HG03159 (cell line): ENCODE measurements around the gene TCF12.

Experiments used
- ATAC-seq: cut with Tn5 transposase; IDR thresholded peaks from one replicate; pipeline ENCODE4 v1.9.1; 2021; ENCODE audit warnings: mild to moderate bottlenecking, moderate library complexity; ENCODE audit not compliant: unreplicated experiment

Gene TCF12

DNA sequence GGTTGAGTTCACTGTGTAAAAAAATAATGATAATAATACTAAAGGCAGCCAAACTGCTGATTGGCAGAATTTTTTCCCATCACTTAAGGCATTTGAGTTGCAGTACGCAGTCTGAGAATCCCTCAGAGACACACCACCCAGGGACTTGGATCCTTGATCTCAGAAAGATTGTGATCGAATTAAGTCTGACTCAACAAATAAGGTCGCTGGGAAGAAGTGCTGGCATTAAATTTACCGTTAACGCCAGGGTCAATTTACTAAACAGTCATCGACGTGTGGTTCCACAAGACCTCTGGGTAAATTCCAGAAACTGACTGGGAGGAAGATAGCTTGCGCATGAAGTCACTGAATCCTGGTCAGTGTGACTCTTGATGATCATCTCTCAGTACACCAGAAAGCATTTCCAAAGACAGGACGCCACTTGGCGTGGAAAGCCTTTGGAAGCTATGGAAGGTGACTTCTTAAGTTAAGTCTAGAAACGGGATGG, 409.6 kb downstream of the TCF12 start:
- no peak for ATAC-seq

DNA sequence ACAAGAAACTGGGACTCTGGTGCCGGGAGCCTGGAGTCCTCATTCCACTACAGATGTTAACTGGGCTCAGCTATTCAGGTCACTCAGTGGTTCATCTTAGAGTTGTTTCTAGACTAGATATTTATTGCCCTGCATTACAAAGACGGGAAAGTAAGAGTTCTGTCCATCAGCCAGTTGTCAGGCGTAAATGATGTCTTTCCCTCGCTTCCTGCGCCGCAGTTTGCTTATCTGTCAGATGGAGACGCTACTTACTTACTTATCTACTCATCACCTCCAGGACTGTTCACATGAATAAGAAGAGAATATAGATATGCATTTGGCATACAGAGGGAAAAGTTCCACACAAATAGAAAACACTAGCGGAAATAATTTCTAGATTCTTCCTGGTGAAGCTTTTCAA, 410.0 kb downstream of the TCF12 start:
- ATAC-seq, result no peak

DNA sequence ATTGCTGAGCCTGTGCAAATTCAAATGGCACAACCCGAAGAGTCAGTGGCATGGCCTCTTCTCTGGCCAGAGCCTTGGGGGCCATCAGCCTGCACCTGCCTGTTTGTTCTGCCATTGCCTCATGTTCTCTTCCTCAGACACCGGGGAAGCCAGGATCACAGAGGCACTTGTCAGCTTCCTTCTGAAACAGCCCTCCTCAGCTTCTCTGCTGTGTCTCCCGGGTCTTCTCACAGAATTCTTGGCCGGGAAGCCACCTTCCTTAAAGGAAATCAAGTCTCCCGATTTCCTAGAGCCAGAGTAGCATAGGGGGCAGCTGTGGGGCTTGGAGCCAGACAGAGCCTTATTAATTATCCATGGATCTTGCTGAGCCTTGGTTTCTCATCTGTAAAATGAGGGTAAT, 410.5 kb downstream of the TCF12 start:
- no peak for ATAC-seq

DNA sequence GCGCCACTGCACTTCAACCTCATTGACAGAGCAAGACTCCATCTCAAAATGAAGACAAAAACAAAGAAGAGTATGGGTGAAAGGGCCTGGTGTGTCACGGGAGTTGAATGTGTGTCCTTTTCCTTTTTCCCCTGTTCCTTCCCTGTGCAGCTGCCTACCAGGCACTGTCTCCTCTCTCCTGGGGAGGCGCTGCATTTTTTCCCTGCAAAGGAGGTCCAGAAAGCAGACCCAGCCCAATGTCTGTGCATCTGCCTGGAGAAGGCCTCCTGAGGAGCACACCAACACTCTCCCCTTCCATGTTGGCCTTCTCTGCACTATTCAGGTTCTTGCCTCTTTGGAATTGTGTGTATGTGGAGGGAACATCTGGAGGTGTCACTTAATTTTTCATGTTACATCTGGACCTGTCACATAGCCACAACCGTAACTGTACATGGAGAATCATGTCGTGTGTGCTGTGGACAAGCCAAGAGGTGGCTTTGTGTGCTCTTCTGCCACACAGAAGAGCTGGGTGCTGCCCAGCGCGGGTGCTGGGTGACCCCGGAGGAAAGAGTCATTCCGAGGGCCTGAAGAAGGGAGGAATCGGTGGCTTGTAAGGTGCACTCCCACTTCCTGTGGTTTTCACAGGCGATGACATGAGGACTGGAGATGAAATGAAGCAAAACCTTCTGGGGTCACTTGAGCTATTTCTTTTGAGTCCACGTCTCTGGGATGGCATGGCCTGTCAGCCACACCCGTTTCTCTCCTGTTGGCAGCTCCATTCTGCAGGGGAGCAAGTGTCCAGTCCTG, 411.3 kb downstream of the TCF12 start:
- ATAC-seq, result no peak

DNA sequence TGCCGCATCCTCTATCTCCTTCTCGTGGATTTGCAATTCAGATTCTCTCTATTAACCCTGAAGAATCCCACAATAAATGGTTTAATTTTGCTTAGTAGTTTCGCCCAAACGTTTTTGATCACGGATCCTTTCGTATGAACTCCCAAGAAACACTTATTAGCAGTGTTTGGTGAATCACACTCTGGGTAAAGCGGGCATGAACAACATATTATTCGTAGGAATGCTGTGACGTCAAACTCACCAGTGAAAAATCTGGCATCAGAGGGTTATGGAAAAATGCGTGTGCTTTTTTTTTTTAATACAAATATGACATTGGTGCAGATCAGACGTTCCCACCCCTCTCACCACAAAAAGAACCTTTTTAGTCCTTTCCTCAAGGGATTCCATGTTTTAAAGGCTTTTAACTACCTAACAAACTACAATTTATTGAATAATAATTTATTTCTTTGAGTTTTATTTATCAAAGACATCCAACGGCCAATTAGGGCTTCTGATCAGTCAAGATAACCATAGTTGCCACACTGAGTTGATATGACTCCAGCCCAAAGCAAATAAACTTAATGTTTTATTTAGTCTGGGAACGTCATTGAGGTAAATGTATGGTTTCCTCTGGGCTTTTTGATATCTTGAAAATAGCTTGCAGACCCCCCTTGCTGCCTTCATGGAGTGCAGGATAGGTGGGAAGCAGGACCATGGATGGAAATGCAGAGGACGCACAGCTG, 412.3 kb downstream of the TCF12 start:
- no peak for ATAC-seq

DNA sequence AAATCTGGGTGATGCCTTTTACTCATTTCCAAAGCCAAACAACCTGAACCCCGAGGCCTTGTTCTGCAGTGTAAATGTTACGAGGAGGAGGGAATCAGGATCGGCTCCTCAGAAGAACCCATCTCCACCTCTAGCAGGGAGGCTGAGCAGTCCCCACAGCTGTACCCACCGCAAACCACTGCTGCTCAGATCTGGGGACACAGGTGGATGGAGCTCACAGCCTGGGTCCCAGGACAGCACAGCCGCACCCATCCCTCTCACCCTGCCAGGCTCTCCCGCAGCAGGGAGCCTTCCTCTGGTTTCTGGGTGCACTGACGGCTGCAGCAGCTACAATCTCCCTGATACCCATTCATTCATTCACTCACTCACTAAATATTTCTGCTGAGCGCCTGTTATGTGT, 413.9 kb downstream of the TCF12 start:
- no peak for ATAC-seq

DNA sequence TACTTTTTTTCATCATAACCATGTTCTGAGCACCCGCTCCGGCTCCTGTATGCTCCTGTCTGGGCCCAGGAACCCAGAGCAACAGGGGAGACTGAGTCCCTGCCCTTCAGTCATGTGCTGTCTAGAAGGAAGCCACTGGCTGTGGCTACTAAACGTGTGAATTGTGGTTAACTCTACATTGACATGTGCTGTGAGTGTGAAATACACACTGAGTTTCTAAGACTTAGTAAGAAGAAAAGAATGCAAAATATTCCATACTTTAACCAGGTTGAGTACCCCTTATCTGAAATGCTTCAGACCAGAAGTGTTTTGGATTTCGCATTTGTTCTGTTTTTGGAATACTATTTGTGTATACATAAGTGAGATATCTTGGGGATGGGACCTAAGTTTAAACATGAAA, 415.0 kb downstream of the TCF12 start:
- no peak for ATAC-seq

DNA sequence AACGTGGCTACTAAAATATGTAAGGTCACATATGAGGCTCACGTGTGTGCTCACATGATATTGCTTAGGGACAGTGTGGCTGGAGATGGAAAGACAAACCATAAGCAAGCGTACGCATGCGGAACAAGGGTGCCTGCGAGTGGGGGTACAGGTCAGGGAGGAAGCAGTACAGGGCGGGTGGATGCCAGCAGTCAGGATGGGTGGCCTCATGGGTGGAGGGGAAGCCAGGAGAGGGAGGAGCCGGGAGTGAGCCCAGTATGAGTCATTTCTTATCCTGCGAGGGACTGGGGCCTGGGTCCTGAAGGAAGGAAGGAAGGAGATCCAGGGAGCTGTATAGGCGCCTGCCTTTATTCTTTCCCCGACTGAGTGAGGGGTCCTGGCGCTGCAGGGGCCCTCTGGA, 415.8 kb downstream of the TCF12 start:
- ATAC-seq, result no peak

DNA sequence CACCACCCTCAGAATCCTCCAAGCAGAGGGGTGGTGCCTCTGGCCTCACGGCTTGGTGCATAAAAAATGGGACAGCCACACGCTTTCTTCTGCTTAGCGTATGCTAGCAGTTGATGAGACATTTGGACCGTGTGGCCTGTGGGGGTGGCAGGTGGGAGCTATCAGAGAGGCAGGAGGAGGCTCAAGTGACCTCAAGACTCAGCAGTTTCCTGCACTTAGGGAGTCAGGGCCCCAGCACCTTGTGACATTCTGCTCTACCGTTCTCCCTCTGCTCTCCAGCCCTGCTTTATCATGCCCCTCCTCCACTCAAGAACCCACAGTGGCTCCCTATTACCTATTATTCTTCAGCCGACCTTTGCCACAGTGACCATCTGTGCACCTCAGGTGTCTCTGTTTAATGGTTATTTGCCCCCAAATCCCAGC, 416.9 kb downstream of the TCF12 start:
- no peak for ATAC-seq

DNA sequence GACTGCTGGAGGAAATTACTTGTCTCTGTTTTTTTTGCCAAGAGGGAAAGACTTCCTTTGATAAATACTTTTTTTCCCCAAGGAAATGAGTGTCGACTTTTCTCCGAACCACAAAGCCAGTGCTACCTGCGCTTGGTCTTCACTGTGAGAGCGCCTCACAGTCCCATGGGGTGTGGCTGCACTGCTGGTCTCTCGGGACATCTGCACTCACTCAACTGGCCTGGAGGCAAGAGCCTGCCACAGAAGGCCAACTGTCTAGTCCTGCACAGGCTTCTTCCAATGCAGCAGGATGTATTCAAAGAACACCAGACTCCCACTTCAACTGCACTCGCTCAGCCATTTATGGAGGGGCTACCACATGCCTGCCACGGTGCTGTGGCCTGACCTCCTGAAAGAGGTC, 417.3 kb downstream of the TCF12 start:
- ATAC-seq, result no peak

DNA sequence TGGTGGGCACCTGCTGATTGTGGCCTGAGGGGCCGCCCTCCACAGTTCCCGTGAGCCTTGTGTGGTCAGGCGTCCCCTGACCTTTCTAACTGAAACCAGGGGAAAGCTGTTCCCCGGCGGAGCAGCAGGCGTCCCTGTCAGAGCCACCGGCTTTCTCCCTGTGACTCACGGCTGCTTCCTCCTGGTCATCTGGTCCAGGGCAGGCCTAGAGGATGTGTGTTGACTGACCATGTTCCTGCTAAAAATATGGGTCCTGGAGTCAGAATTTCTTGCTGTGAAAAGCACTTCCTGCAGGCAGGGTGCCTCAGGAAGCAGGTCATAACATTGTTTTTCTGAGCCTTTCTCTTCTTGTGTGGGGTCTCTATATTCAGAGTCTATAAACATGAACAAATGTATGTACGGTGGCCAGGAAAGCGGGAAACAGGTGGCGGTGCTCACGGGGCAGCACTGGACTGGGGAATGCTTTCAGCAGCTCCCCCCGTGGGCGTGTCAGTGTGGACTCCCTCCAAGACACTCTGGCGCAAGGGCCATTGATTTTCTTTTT, 419.5 kb downstream of the TCF12 start:
- ATAC-seq, result no peak

DNA sequence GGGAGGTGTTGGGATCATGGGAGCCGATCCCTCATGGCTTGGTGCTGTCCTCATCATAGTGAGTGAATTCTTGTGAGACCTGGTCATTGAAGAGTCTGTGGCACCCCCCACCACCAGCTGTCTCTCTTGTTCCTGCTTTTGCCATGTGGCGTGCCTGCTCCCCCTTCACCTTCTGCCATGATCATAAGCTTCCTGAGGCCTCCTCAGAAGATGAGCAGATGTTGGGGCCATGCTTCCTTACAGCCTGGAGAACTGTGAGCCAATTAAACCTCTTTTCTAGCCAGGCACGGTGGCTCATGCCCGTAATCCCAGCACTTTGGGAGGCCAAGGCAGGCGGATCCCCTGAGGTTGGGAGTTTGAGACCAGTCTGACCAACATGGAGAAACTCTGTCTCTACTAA, 420.9 kb downstream of the TCF12 start:
- ATAC-seq, result no peak
